GM23338 (cell line): ENCODE results near the gene PLCG2. TPM values are rescaled to one million over a fixed set of nuclear protein-coding genes. Genes with fewer than 3 reads are reported as not detected.
"Not testable (repeated sequence)": the region's sequence is repeated elsewhere in the genome, so short reads cannot be mapped to it uniquely, and the experiment has no call there.

ENCODE experiments used
- ATAC-seq: fragments of 200-7000 bp; cut with Tn5 transposase; 3 replicates; pipeline ENCODE4 v1.9.1; 2020
- DNase-seq: peaks from one replicate; pipeline ENCODE4 v3.0.0-alpha.2; 2015; ENCODE audit warnings: low spot score
- H2AFZ ChIP-seq: fragments of 200-600 bp; sonication (generic); 2 replicates; pipeline ENCODE4 v1.8.0; 2016; ENCODE audit warnings: antibody characterized with exemption, mild to moderate bottlenecking, moderate library complexity
- H3F3A ChIP-seq: fragments of 200-600 bp; sonication (generic); replicated peaks from 2 replicates; pipeline ENCODE4 v1.8.0; 2017; ENCODE audit warnings: antibody characterized with exemption, mixed run types, low read depth
- H3K27ac ChIP-seq: fragments of 200-600 bp; sonication (generic); 2 replicates; pipeline ENCODE4 v1.6.1; 2016; ENCODE audit warnings: low read depth
- H3K27me3 ChIP-seq: fragments of 200-600 bp; sonication (generic); 2 replicates; pipeline ENCODE4 v1.8.0; 2016; ENCODE audit warnings: mild to moderate bottlenecking, mixed run types, moderate library complexity; ENCODE audit not compliant: insufficient read depth
- H3K36me3 ChIP-seq: fragments of 200-600 bp; sonication (generic); 2 replicates; pipeline ENCODE4 v1.8.0; 2016; ENCODE audit warnings: mild to moderate bottlenecking; ENCODE audit not compliant: insufficient read depth
- H3K4me1 ChIP-seq: fragments of 200-600 bp; sonication (generic); 2 replicates; pipeline ENCODE4 v1.8.0; 2016; ENCODE audit warnings: mild to moderate bottlenecking, moderate library complexity; ENCODE audit not compliant: insufficient read depth
- H3K4me2 ChIP-seq: fragments of 200-600 bp; sonication (generic); 2 replicates; pipeline ENCODE4 v1.7.1; 2017; ENCODE audit warnings: mixed run types
- H3K4me3 ChIP-seq: fragments of 200-600 bp; sonication (generic); 2 replicates; pipeline ENCODE4 v1.6.1; 2016; ENCODE audit warnings: mixed run types
- H3K79me2 ChIP-seq: fragments of 200-600 bp; sonication (generic); replicated peaks from 2 replicates; pipeline ENCODE4 v1.8.0; 2017; ENCODE audit warnings: mild to moderate bottlenecking; ENCODE audit not compliant: insufficient read depth
- H3K9me2 ChIP-seq: fragments of 200-600 bp; sonication (generic); 2 replicates; pipeline ENCODE4 v1.8.0; 2017; ENCODE audit not compliant: insufficient read depth
- H4K20me1 ChIP-seq: fragments of 200-600 bp; sonication (generic); replicated peaks from 2 replicates; pipeline ENCODE4 v1.8.0; 2017; ENCODE audit warnings: mild to moderate bottlenecking; ENCODE audit not compliant: insufficient read depth
- H3K27ac Mint-ChIP-seq: 2 replicates; pipeline ENCODE4 v1.8.0; 2020; ENCODE audit warnings: inconsistent platforms, mild to moderate bottlenecking, moderate library complexity, mixed read lengths
- H3K27me3 Mint-ChIP-seq: 3 replicates; pipeline ENCODE4 v1.8.0; 2022; ENCODE audit warnings: low read depth, mild to moderate bottlenecking, moderate library complexity, mixed read lengths, inconsistent platforms; ENCODE audit not compliant: insufficient read depth, poor library complexity
- H3K36me3 Mint-ChIP-seq: 3 replicates; pipeline ENCODE4 v1.8.0; 2021; ENCODE audit warnings: low read depth, mild to moderate bottlenecking, inconsistent platforms, moderate library complexity, mixed read lengths
- H3K4me1 Mint-ChIP-seq: 3 replicates; pipeline ENCODE4 v1.8.0; 2020; ENCODE audit warnings: mild to moderate bottlenecking, inconsistent platforms, mixed read lengths
- H3K4me3 Mint-ChIP-seq: 3 replicates; pipeline ENCODE4 v1.8.0; 2021; ENCODE audit warnings: moderate library complexity, mild to moderate bottlenecking, inconsistent platforms, mixed read lengths
- H3K9me3 Mint-ChIP-seq: 3 replicates; pipeline ENCODE4 v1.8.0; 2020; ENCODE audit warnings: moderate library complexity, mild to moderate bottlenecking, inconsistent platforms, mixed read lengths
- CREB1 ChIP-seq: fragments of 250-450 bp; sonication (Bioruptor Pico); IDR thresholded peaks from 2 replicates; pipeline ENCODE4 v1.5.0; 2020; ENCODE audit warnings: low read depth, mild to moderate bottlenecking, moderate library complexity
- EZH2 ChIP-seq: fragments of 200-600 bp; sonication (generic); IDR thresholded peaks from one replicate; pipeline ENCODE4 v1.8.0; 2017; ENCODE audit warnings: antibody characterized with exemption, mild to moderate bottlenecking, low read depth; ENCODE audit not compliant: unreplicated experiment
- NANOG ChIP-seq: IDR thresholded peaks from 2 replicates; pipeline ENCODE4 v1.6.1; 2016; ENCODE audit warnings: antibody characterized with exemption, borderline replicate concordance
- POLR2AphosphoS5 ChIP-seq: IDR thresholded peaks from 2 replicates; pipeline ENCODE4 v1.6.1; 2016; ENCODE audit warnings: antibody characterized with exemption, low read depth
- STAT1 ChIP-seq: IDR thresholded peaks from one replicate; pipeline ENCODE4 v1.6.1; 2016; ENCODE audit warnings: antibody characterized with exemption; ENCODE audit not compliant: unreplicated experiment
- polyA plus RNA-seq: library from polyadenylated mRNA; unstranded; fragments of >200 nt; fragmentation: Nextera tagmentation; extraction: Ambion mirVana; gene quantifications from 2 replicates; pipeline ENCODE4 v1.2.1, GENCODE V29; 2016
- total RNA-seq: library from RNA; depleted of rRNA; stranded (reverse); fragments of >200 nt; shearing (Covaris generic); gene quantifications from 2 replicates; pipeline ENCODE4 v1.2.3, GENCODE V29; 2014
- TF ChIP-seq, protein P1 (sequence below): IDR thresholded peaks from 2 replicates; pipeline ENCODE4 v1.6.1; 2016; ENCODE audit warnings: antibody characterized with exemption
- TF ChIP-seq, protein P2 (sequence below), 2 experiments: fragments of 200-600 bp in 1 of 2; sonication (generic) in 1 of 2; conservative IDR thresholded peaks; 2 replicates each; pipeline versions ENCODE4 v1.5.1 to v1.6.1; 2016 to 2017; ENCODE audit warnings: antibody characterized with exemption in 2 of 2, low read depth in 2 of 2, mild to moderate bottlenecking in 2 of 2, moderate library complexity in 1 of 2
- TF ChIP-seq, protein P3 (sequence below): IDR thresholded peaks from one replicate; pipeline ENCODE4 v1.6.1; 2018; ENCODE audit warnings: antibody characterized with exemption; ENCODE audit not compliant: unreplicated experiment

Gene PLCG2
- total and polyA plus RNA-seq, 2 experiments from 2014 or later, result 2.4 to 5.9 TPM

DNA sequence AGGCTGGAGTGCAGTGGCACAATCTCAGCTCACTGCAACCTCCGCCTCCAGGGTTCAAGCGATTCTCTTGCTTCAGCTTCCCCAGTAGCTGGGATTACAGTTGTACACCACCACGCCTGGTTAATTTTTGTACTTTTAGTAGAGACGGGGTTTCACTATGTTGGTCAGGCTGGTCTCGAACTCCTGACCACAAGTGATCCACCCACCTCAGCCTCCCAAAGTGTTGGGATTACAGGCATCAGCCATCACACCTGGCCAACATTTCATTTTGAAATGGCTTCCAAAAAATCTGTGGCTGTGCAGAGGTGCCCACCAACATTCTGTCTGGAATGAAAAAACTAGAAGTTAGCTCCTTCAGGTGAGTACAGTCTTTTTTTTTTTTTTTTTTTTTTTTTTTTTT lies 22.6 kb downstream of the PLCG2 start:
- not testable (repeated sequence) for H3K4me3 ChIP-seq, H3K4me3 Mint-ChIP-seq, H3K27ac ChIP-seq, H3K27ac Mint-ChIP-seq, H3K9me2 ChIP-seq, H4K20me1 ChIP-seq, H3K9me3 Mint-ChIP-seq, H3K36me3 Mint-ChIP-seq, H2AFZ ChIP-seq, ATAC-seq, H3K79me2 ChIP-seq, H3K4me2 ChIP-seq, DNase-seq, H3F3A ChIP-seq, H3K4me1 ChIP-seq, H3K36me3 ChIP-seq, H3K27me3 Mint-ChIP-seq, H3K27me3 ChIP-seq
- H3K4me1 Mint-ChIP-seq, result peaks cover 11% of the 10 kb centered on the region

DNA sequence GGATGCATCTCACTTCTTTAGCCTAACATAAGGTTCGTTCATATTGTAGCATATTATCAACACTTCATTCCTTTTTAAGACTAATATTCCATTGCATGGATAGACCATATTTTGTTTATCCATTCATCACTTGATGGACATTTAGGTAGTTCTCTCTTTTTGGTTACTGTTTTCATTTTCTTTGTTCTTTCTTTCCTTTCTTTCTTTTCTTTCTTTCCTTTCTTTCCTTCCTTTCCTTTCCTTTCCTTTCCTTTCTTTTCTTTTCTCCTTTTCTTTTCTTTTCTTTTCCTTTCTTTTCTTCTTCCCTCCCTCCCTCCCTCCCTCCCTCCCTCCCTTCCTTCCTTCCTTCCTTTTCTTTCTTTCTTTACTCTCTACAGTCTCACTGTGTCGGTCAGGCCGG lies 24.2 kb downstream of the PLCG2 start:
- no peaks in the 10 kb centered on the region for H3K36me3 Mint-ChIP-seq
- H3K9me2 ChIP-seq, result peaks cover 3% of the 10 kb centered on the region; the same call in 1 of the 2 replicates
- H4K20me1 ChIP-seq, result no peaks in the 10 kb centered on the region
- H2AFZ ChIP-seq, result no peak overlapping the region
- no peaks in the 10 kb centered on the region for H3K9me3 Mint-ChIP-seq
- peaks cover 15% of the 10 kb centered on the region for H3K4me1 Mint-ChIP-seq
- DNase-seq (no peak), ATAC-seq (no peak)
- no peaks in the 10 kb centered on the region; the same call in 1 of the 2 replicates for H3K36me3 ChIP-seq
- no peaks in the 10 kb centered on the region for H3F3A ChIP-seq
- no peak overlapping the region for H3K4me3 ChIP-seq
- peaks cover 5% of the 10 kb centered on the region for H3K27me3 Mint-ChIP-seq
- H3K27me3 ChIP-seq, result no peaks in the 10 kb centered on the region
- H3K79me2 ChIP-seq, result no peaks in the 10 kb centered on the region
- TF ChIP-seq, protein P1, sequence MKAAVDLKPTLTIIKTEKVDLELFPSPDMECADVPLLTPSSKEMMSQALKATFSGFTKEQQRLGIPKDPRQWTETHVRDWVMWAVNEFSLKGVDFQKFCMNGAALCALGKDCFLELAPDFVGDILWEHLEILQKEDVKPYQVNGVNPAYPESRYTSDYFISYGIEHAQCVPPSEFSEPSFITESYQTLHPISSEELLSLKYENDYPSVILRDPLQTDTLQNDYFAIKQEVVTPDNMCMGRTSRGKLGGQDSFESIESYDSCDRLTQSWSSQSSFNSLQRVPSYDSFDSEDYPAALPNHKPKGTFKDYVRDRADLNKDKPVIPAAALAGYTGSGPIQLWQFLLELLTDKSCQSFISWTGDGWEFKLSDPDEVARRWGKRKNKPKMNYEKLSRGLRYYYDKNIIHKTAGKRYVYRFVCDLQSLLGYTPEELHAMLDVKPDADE, result no peak
- TF ChIP-seq STAT1, result no peak
- no peak for TF ChIP-seq POLR2AphosphoS5
- TF ChIP-seq, protein P2, sequence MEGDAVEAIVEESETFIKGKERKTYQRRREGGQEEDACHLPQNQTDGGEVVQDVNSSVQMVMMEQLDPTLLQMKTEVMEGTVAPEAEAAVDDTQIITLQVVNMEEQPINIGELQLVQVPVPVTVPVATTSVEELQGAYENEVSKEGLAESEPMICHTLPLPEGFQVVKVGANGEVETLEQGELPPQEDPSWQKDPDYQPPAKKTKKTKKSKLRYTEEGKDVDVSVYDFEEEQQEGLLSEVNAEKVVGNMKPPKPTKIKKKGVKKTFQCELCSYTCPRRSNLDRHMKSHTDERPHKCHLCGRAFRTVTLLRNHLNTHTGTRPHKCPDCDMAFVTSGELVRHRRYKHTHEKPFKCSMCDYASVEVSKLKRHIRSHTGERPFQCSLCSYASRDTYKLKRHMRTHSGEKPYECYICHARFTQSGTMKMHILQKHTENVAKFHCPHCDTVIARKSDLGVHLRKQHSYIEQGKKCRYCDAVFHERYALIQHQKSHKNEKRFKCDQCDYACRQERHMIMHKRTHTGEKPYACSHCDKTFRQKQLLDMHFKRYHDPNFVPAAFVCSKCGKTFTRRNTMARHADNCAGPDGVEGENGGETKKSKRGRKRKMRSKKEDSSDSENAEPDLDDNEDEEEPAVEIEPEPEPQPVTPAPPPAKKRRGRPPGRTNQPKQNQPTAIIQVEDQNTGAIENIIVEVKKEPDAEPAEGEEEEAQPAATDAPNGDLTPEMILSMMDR (conservative IDR thresholded peaks at IDR 0.05; ENCODE audit: low read depth in 2 of 2), result no peak
- TF ChIP-seq, protein P3, sequence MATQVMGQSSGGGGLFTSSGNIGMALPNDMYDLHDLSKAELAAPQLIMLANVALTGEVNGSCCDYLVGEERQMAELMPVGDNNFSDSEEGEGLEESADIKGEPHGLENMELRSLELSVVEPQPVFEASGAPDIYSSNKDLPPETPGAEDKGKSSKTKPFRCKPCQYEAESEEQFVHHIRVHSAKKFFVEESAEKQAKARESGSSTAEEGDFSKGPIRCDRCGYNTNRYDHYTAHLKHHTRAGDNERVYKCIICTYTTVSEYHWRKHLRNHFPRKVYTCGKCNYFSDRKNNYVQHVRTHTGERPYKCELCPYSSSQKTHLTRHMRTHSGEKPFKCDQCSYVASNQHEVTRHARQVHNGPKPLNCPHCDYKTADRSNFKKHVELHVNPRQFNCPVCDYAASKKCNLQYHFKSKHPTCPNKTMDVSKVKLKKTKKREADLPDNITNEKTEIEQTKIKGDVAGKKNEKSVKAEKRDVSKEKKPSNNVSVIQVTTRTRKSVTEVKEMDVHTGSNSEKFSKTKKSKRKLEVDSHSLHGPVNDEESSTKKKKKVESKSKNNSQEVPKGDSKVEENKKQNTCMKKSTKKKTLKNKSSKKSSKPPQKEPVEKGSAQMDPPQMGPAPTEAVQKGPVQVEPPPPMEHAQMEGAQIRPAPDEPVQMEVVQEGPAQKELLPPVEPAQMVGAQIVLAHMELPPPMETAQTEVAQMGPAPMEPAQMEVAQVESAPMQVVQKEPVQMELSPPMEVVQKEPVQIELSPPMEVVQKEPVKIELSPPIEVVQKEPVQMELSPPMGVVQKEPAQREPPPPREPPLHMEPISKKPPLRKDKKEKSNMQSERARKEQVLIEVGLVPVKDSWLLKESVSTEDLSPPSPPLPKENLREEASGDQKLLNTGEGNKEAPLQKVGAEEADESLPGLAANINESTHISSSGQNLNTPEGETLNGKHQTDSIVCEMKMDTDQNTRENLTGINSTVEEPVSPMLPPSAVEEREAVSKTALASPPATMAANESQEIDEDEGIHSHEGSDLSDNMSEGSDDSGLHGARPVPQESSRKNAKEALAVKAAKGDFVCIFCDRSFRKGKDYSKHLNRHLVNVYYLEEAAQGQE, result no peak
- TF ChIP-seq EZH2, result no peak
- no peak for TF ChIP-seq NANOG
- no peak for TF ChIP-seq CREB1
- H3K27ac ChIP-seq, result no peak overlapping the region
- H3K4me3 Mint-ChIP-seq, result no peak overlapping the region
- H3K4me2 ChIP-seq, result no peak overlapping the region
- H3K27ac Mint-ChIP-seq, result no peak overlapping the region
- H3K4me1 ChIP-seq, result peaks cover 4% of the 10 kb centered on the region
